ENCODE data around the gene ZNF215. TPM values are rescaled to one million over a fixed set of nuclear protein-coding genes. Genes with fewer than 3 reads are reported as not detected.
"Not testable (repeated sequence)": the region's sequence is repeated elsewhere in the genome, so short reads cannot be mapped to it uniquely, and the experiment has no call there.

The ZNF215 gene
- polyA plus RNA-seq, 3 donors: 0.08 TPM; not detected in 2

DNA sequence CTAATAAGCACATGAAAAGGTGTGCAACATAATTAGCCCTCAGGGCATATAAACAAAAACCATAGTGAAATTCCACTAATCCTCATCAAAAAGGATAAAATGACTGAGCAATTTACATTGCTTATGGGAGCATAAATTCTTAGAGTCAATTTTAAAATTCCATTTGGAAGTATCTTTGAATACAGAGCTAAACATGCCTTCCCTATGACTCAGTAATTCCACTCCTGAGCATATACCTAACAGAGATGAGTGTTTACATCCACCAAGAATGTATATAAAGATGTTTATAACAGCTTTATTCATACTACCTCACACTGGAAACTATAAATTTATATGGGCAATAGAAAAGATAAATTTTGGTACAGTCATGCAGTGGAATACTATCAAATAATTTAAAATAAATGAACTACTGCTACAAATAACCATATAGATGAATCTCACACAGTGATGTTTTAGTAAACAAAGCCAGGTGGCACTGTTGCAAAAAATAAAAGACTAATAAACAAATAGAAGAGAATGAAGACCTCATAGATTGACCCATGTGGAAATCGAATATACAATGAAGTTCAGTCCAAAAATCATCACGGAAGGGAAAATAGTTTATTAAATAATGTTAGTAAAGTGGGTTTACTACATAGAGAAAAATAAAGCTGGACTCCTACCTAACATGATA, 25.8 kb upstream of the ZNF215 start:
- Histone ChIP-seq H3K9me3 (replicated peaks in 1 of 2; ENCODE audit: control insufficient read depth in 1 of 2, insufficient read depth in 1 of 2, low read length in 2 of 2) (peaks cover 0 to 6% of the 10 kb centered on the region in 2 donors), H3K27ac (ENCODE audit: low read depth in 1 of 2, low read length in 2 of 2) (no peak overlapping the region), H3K27me3 (ENCODE audit: control insufficient read depth in 2 of 2, insufficient read depth in 2 of 2, low read length in 2 of 2) (no peaks in the 10 kb centered on the region), H3K4me1 (ENCODE audit: control insufficient read depth in 1 of 2, insufficient read depth in 2 of 2, low read length in 2 of 2) (no peaks in the 10 kb centered on the region), H3K9ac (ENCODE audit: insufficient read depth, low read length, poor library complexity, severe bottlenecking) (no peak overlapping the region), H3K79me2 (ENCODE audit: insufficient read depth, low read length) (no peaks in the 10 kb centered on the region), H2AFZ (ENCODE audit: insufficient read depth, low read depth, low read length, poor library complexity, severe bottlenecking) (no peak overlapping the region), H3K4me2 (replicated peaks; ENCODE audit: extremely low read depth, low read length, poor library complexity, severe bottlenecking) (no peak overlapping the region), H3K4me3 (replicated peaks in 1 of 3; ENCODE audit: low read depth in 2 of 3, low read length in 3 of 3) (no peak overlapping the region), H3K36me3 (replicated peaks in 1 of 2; ENCODE audit: control insufficient read depth in 1 of 2, insufficient read depth in 2 of 2, low read length in 2 of 2) (no peaks in the 10 kb centered on the region), H4K20me1 (ENCODE audit: insufficient read depth, low read length) (no peaks in the 10 kb centered on the region)
- Mint-ChIP-seq H3K9me3 (peaks cover 2 to 9% (median 3%) of the 10 kb centered on the region in 7 donors), H3K27ac (no peak overlapping the region), H3K4me1 (no peaks in the 10 kb centered on the region), H3K27me3 (ENCODE audit: low read depth in 3 of 3) (peaks cover 0 to 1% (median 0%) of the 10 kb centered on the region in 3 donors), H3K36me3 (no peaks in the 10 kb centered on the region), H3K4me3 (no peak overlapping the region)
- intact Hi-C loops (cut with micrococcal nuclease): no loop called here
- DNase-seq: no peak
- WGBS (ENCODE audit: insufficient coverage): no CpG with 5 or more reads among the region's 2 CpGs
- TF ChIP-seq, protein P1, sequence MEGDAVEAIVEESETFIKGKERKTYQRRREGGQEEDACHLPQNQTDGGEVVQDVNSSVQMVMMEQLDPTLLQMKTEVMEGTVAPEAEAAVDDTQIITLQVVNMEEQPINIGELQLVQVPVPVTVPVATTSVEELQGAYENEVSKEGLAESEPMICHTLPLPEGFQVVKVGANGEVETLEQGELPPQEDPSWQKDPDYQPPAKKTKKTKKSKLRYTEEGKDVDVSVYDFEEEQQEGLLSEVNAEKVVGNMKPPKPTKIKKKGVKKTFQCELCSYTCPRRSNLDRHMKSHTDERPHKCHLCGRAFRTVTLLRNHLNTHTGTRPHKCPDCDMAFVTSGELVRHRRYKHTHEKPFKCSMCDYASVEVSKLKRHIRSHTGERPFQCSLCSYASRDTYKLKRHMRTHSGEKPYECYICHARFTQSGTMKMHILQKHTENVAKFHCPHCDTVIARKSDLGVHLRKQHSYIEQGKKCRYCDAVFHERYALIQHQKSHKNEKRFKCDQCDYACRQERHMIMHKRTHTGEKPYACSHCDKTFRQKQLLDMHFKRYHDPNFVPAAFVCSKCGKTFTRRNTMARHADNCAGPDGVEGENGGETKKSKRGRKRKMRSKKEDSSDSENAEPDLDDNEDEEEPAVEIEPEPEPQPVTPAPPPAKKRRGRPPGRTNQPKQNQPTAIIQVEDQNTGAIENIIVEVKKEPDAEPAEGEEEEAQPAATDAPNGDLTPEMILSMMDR (IDR thresholded peaks at IDR 0.05): no peak

DNA sequence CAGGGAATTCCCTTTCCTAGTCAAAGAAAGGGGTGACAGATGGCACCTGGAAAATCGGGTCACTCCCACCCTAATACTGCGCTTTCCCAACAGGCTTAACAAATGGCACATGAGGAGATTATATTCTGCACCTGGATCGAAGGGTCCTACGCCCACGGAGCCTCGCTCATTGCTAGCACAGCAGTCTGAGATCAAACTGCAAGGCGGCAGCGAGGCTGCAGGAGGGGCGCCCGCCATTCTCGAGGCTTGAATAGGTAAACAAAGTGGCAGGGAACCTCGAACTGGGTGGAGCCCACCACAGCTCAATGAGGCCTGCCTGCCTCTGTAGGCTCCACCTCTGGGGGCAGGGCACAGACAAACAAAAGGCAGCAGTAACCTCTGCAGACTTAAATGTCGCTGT, 21.4 kb upstream of the ZNF215 start:
- H3K79me2 ChIP-seq (ENCODE audit: insufficient read depth, low read length); H3K27me3 Mint-ChIP-seq (ENCODE audit: low read depth in 3 of 3); H3K4me1 Mint-ChIP-seq; H3K9me3 ChIP-seq (replicated peaks in 1 of 2; ENCODE audit: control insufficient read depth in 1 of 2, insufficient read depth in 1 of 2, low read length in 2 of 2); H3K27me3 ChIP-seq (ENCODE audit: control insufficient read depth in 2 of 2, insufficient read depth in 2 of 2, low read length in 2 of 2); H3K4me3 ChIP-seq (replicated peaks in 1 of 3; ENCODE audit: low read depth in 2 of 3, low read length in 3 of 3); H3K27ac Mint-ChIP-seq; H3K9ac ChIP-seq (ENCODE audit: insufficient read depth, low read length, poor library complexity, severe bottlenecking); DNase-seq; H3K4me3 Mint-ChIP-seq; intact Hi-C loops (cut with micrococcal nuclease); H3K4me1 ChIP-seq (ENCODE audit: control insufficient read depth in 1 of 2, insufficient read depth in 2 of 2, low read length in 2 of 2); H3K36me3 ChIP-seq (replicated peaks in 1 of 2; ENCODE audit: control insufficient read depth in 1 of 2, insufficient read depth in 2 of 2, low read length in 2 of 2); H3K36me3 Mint-ChIP-seq; H3K27ac ChIP-seq (ENCODE audit: low read depth in 1 of 2, low read length in 2 of 2); H4K20me1 ChIP-seq (ENCODE audit: insufficient read depth, low read length); H3K4me2 ChIP-seq (replicated peaks; ENCODE audit: extremely low read depth, low read length, poor library complexity, severe bottlenecking); H2AFZ ChIP-seq (ENCODE audit: insufficient read depth, low read depth, low read length, poor library complexity, severe bottlenecking): not testable (repeated sequence)
- WGBS (ENCODE audit: insufficient coverage): 85% methylated on average over 9 of the region's 13 CpGs
- H3K9me3 Mint-ChIP-seq: peaks cover 2 to 11% (median 6%) of the 10 kb centered on the region in 7 donors
